GM12874 (cell line): Measurements from ENCODE around the gene HLCS.

Source experiments
- TF ChIP-seq, protein P1 (sequence below): IDR thresholded peaks from 2 replicates; pipeline ENCODE4 v1.5.1; 2011; ENCODE audit warnings: low read depth, mild to moderate bottlenecking, control low read depth, low read length, moderate library complexity; ENCODE audit not compliant: insufficient read depth

Gene HLCS

DNA sequence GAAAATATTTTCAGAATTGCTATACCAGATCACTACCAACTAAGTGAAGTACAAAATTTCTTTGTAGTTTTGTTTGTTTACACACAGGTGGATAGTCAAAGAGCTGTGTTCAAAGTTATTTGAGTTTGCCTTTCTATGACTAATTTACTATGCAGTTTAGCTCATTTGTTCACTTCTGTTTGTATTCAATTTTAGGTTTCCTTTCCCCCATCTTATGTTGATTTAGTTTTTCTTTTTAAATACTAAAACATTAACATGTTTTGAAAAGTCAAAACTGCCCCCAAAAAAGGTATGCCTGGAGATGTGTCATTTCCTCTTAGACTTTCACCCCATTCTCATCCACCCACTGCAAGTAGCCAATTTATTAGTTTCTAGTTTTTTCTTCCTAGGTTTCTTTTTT lies 21.4 kb upstream of the HLCS start:
- TF ChIP-seq, protein P1, sequence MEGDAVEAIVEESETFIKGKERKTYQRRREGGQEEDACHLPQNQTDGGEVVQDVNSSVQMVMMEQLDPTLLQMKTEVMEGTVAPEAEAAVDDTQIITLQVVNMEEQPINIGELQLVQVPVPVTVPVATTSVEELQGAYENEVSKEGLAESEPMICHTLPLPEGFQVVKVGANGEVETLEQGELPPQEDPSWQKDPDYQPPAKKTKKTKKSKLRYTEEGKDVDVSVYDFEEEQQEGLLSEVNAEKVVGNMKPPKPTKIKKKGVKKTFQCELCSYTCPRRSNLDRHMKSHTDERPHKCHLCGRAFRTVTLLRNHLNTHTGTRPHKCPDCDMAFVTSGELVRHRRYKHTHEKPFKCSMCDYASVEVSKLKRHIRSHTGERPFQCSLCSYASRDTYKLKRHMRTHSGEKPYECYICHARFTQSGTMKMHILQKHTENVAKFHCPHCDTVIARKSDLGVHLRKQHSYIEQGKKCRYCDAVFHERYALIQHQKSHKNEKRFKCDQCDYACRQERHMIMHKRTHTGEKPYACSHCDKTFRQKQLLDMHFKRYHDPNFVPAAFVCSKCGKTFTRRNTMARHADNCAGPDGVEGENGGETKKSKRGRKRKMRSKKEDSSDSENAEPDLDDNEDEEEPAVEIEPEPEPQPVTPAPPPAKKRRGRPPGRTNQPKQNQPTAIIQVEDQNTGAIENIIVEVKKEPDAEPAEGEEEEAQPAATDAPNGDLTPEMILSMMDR, result no peak

DNA sequence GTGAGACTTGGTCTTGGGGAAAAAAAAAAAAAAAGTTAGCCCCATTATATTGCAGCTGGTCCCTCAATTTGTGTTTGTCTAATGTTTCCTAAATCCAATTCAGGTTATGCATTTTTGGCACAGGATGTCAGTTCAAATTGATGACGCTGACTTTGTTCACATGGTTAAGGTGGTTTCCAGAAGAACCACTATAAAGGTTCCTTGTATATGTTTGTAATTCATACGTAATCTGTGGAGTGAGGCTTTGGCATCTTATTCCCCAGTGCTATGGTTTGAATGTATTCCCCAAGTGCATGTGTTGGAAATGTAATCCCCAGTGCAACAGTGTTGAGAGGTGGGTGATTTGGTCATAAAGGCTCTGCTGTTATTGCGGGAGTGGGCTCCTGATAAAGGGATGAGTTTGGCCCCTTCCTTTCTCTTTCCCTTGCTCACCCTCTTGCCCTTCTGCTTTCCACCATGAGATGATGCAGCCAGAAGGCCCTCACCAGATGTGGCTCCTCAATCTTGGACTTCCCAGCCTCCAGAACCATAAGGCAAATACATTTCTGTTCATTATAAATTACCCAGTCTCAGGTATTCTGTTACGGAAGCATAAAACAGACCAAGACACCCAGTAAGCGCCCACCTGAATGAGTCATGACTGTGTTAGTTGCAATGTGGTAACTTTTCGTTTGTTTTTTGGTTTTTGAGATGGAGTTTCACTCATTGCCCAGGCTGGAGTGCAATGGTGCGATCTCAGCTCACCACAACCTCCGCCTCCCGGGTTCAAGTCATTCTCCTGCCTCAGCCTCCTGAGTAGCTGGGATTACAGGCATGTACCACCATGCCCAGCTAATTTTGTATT lies 19.5 kb upstream of the HLCS start:
- TF ChIP-seq, protein P1, result no peak

DNA sequence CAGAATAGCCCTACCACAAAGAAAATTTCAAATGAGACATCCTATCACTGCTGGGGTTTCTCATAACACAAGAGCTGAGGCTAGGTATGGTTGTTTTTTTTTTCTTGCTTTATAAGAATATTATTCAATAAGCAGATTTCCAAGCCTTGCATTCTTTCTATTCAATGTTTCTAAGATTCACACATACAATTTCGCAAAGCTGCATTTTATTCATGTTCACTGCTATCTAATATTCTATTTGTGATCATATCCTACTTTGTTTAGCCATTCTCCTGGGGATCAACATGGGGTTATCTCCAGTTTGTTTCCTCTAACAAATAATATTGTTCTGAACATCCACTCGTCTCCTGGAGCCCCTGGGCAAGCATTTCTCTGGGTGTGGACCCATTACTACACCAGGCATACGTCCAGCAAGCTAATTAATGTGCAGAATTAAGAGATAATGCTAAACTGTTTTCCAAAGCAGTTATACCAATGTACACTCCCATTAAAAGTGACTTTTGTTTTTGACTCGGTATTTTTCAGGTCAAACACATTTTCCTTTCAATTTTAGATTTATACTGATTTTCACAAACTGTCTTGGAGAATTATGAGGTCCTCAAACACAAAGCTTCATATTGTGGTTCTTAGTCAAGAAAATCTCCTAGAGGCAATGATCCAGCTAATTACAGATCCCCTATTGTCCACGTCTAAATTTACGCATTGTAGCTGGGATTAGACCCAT lies 15.7 kb upstream of the HLCS start:
- TF ChIP-seq, protein P1, result no peak

DNA sequence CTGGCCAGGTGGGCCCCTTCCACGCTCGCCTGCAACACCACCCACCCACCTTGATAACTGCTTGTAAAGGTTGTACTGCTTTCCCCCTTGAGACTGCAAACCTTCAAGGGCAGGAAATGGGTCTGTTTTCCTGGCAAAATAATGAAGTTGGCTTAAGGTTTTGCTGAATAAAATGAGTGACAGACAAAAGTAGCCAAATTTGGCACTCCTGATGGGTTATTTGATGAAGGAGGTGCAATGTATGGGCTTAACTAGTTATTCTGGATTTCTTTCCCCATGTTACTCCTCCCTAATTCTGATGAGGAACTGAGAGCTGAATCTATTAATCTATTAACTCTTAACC lies 14.6 kb upstream of the HLCS start:
- TF ChIP-seq, protein P1, result no peak

DNA sequence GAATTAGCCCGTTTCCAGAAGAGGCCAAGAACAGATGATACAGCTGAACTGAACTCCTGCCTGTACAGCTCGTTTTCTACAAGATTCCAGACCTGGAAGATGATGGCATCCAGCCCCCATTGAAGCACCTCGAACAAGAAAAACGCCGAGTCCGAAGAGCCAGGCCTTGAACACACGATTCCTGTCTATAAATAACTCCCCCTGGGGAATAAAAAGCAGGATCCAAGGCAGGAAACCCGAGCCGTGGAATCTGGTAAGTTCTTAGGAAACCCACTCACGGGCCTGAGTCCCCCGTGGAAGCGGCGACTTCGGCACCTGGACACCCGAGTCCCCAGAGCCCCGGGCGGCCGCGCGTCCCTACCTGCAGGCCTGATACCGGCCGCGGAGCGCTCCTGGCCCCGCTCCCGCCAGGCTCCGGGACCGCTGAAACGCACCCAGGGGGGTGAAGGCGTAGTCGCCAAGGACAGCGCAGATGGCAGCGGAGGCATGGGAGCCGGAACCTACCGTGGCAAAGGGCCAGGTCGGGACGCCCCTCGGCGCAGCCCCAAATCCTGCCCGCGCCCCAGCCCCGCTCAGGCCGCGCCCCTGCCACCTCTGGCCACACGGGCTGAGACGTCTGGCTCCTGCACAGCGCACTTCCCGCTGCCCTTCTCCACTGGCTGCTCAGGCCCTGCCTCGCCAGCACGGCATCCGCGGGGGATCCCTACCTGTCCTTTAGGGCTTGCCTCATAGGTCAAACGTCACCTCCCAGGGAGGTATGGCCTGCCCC lies 14.0 kb upstream of the HLCS start:
- TF ChIP-seq, protein P1, result no peak

DNA sequence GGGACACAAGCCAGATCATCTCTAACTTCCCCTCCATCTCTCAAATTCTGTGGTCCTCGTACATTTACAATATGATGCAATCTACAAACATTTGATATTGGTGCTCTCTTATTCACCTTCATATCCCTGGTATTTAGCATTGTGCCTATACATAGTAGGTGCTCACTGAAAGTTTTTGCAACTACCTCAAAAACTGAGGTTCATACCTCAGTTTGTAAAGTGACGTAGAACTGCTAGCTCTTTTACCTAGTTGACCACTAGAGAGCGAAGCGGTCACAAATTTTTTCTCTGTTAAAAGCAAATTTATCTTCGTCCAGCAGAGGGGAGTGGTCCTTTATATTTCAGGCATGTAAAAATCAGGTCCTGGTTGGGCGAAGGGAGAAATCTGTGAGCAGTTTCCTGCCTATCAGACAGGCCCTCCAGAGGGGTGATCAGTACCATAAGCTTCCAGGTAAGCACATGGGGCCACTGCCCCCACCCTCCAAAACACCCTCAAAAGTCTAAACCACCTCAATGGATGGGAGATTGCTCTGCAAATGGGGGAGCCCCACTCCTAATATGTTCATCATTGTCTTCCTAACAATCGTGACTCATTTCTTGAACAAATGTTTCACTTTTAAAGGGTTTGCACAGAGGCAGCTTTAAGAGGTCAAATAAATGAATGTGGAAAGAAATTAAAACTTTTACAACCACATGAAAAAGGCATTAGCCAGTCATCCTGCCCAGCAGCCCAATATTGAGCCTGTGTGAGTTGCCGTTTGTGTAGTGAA lies 10.6 kb upstream of the HLCS start:
- TF ChIP-seq, protein P1, result peak; percentile 50; the same call in 1 of the 2 replicates
